PC-3 (cell line): ENCODE data around the gene FUBP1. TPM values are rescaled to one million over a fixed set of nuclear protein-coding genes. Genes with fewer than 3 reads are reported as not detected.

Source experiments
- total RNA-seq: library from RNA; depleted of rRNA; stranded (reverse); fragments of >200 nt; gene quantifications from 2 replicates; pipeline ENCODE4 v1.2.3, GENCODE V29; 2014; rRNA removed

FUBP1 gene
- total RNA-seq, 1 experiment from 2014 or later, result 81.5 TPM

Other genes with a start within 250 kb of the FUBP1 start
- gene USP33, start 219.2 kb downstream of the FUBP1 start, total RNA-seq, result 42.6 and 45.2 TPM in 2 replicates
- 6.5 and 8.8 TPM in 2 replicates for gene MIGA1, start 199.4 kb downstream of the FUBP1 start, total RNA-seq
- 3.1 and 3.5 TPM in 2 replicates for gene NEXN, start 90.4 kb downstream of the FUBP1 start, total RNA-seq
- gene DNAJB4, start 25.9 kb upstream of the FUBP1 start, total RNA-seq, result 4.5 and 10.5 TPM in 2 replicates
- not detected in 2 replicates for gene GIPC2, start 66.9 kb upstream of the FUBP1 start, total RNA-seq